Measurements from ENCODE around the gene NEK7. TPM values are rescaled to one million over a fixed set of nuclear protein-coding genes. Genes with fewer than 3 reads are reported as not detected.

Gene NEK7
- total RNA-seq, 1 donor from 2014 or later, result 34.7 TPM

GRCh38 chr1:198175423-198176170 lies 18.8 kb downstream of the NEK7 start:
- no peak overlapping the region for H3K27ac Mint-ChIP-seq
- H3K4me1 ChIP-seq, result peaks cover 6% of the 10 kb centered on the region
- H3K9ac ChIP-seq, result no peak overlapping the region
- H3K36me3 Mint-ChIP-seq, result peaks cover 2% of the 10 kb centered on the region
- no peaks in the 10 kb centered on the region for H3K36me3 ChIP-seq
- no peak overlapping the region for H3K4me3 Mint-ChIP-seq
- peaks cover 6% of the 10 kb centered on the region for H4K20me1 ChIP-seq (ENCODE audit: low read depth)
- no peak overlapping the region for H3K4me3 ChIP-seq
- H3K4me2 ChIP-seq, result no peak overlapping the region
- H2AFZ ChIP-seq (replicated peaks), result no peak overlapping the region
- TF ChIP-seq EZH2 (IDR thresholded peaks at IDR 0.05) (no peak), CTCF (IDR thresholded peaks at IDR 0.05) (no peak), EZH2phosphoT487 (IDR thresholded peaks at IDR 0.05) (no peak)
- peaks cover 79% of the 10 kb centered on the region for H3K79me2 ChIP-seq (ENCODE audit: low read depth)
- no peaks in the 10 kb centered on the region for H3K27me3 Mint-ChIP-seq (ENCODE audit: insufficient read depth, low read depth)
- H3F3A ChIP-seq (ENCODE audit: low read depth), result no peaks in the 10 kb centered on the region
- no peaks in the 10 kb centered on the region for H3K27me3 ChIP-seq
- H3K9me3 Mint-ChIP-seq, result peaks cover 12% of the 10 kb centered on the region
- H3K9me3 ChIP-seq (ENCODE audit: low read depth), result no peaks in the 10 kb centered on the region
- H3K27ac ChIP-seq, result no peak overlapping the region
- H3K4me1 Mint-ChIP-seq, result no peaks in the 10 kb centered on the region
- no peak for DNase-seq (ENCODE audit: low spot score)

- Histone ChIP-seq H3K4me2 (no peak overlapping the region), H3K4me3 (no peak overlapping the region), H3K79me2 (ENCODE audit: low read depth) (peaks cover 80% of the 10 kb centered on the region), H4K20me1 (ENCODE audit: low read depth) (peaks cover 6% of the 10 kb centered on the region), H3F3A (ENCODE audit: low read depth) (no peaks in the 10 kb centered on the region), H2AFZ (replicated peaks) (no peak overlapping the region), H3K9me3 (ENCODE audit: low read depth) (no peaks in the 10 kb centered on the region), H3K27ac (no peak overlapping the region), H3K27me3 (no peaks in the 10 kb centered on the region), H3K36me3 (no peaks in the 10 kb centered on the region), H3K9ac (no peak overlapping the region), H3K4me1 (peaks cover 6% of the 10 kb centered on the region)
- no peak overlapping the region for H3K4me3 Mint-ChIP-seq
- peaks cover 2% of the 10 kb centered on the region for H3K36me3 Mint-ChIP-seq
- no peak overlapping the region for H3K27ac Mint-ChIP-seq
- peaks cover 12% of the 10 kb centered on the region for H3K9me3 Mint-ChIP-seq
- H3K4me1 Mint-ChIP-seq, result no peaks in the 10 kb centered on the region
- DNase-seq (ENCODE audit: low spot score), result no peak
- no peak for TF ChIP-seq EZH2 (IDR thresholded peaks at IDR 0.05)
- TF ChIP-seq CTCF (IDR thresholded peaks at IDR 0.05), result no peak
- no peak for TF ChIP-seq EZH2phosphoT487 (IDR thresholded peaks at IDR 0.05)
- H3K27me3 Mint-ChIP-seq (ENCODE audit: insufficient read depth, low read depth), result no peaks in the 10 kb centered on the region
These were observed 19.4 kb downstream of the NEK7 start for GRCh38 chr1:198176179-198176578.

- H3K4me3 Mint-ChIP-seq, result no peak overlapping the region
- peaks cover 6% of the 10 kb centered on the region for H4K20me1 ChIP-seq (ENCODE audit: low read depth)
- peaks cover 10% of the 10 kb centered on the region for H3K9me3 Mint-ChIP-seq
- H3K9ac ChIP-seq, result no peak overlapping the region
- H3K27me3 Mint-ChIP-seq (ENCODE audit: insufficient read depth, low read depth), result no peaks in the 10 kb centered on the region
- no peak for DNase-seq (ENCODE audit: low spot score)
- TF ChIP-seq EZH2phosphoT487 (IDR thresholded peaks at IDR 0.05) (no peak), EZH2 (IDR thresholded peaks at IDR 0.05) (no peak), CTCF (IDR thresholded peaks at IDR 0.05) (no peak)
- no peak overlapping the region for H3K27ac ChIP-seq
- no peak overlapping the region for H3K4me2 ChIP-seq
- no peaks in the 10 kb centered on the region for H3K36me3 Mint-ChIP-seq
- no peaks in the 10 kb centered on the region for H3F3A ChIP-seq (ENCODE audit: low read depth)
- no peak overlapping the region for H2AFZ ChIP-seq (replicated peaks)
- no peak overlapping the region for H3K4me3 ChIP-seq
- H3K4me1 Mint-ChIP-seq, result no peaks in the 10 kb centered on the region
- no peaks in the 10 kb centered on the region for H3K9me3 ChIP-seq (ENCODE audit: low read depth)
- H3K36me3 ChIP-seq, result no peaks in the 10 kb centered on the region
- peaks cover 82% of the 10 kb centered on the region for H3K79me2 ChIP-seq (ENCODE audit: low read depth)
- H3K4me1 ChIP-seq, result peaks cover 6% of the 10 kb centered on the region
- H3K27me3 ChIP-seq, result no peaks in the 10 kb centered on the region
- no peak overlapping the region for H3K27ac Mint-ChIP-seq
These were observed 20.7 kb downstream of the NEK7 start for GRCh38 chr1:198177546-198177945.
